ENCODE results near the gene TBC1D21. TPM values are rescaled to one million over a fixed set of nuclear protein-coding genes. Genes with fewer than 3 reads are reported as not detected.

The TBC1D21 gene
- total RNA-seq, 2 experiments from 2014 or later: not detected

GRCh38 chr15:73924171-73924921 is 51.0 kb downstream of the TBC1D21 start:
- peak overlapping the region; percentile 96 for H3K27ac Mint-ChIP-seq
- no peaks in the 10 kb centered on the region for H3K27me3 Mint-ChIP-seq
- H3K4me3 Mint-ChIP-seq: peak overlapping the region; percentile 42
- H3K4me1 Mint-ChIP-seq: peaks cover 75% of the 10 kb centered on the region
- POLR2A ChIA-PET: interaction anchor here (1.1 to 2.8 kb wide), 3 partner anchors 11 to 40 kb away, joined by 3 to 20 read pairs (median 4); no protein-coding TSS in a partner anchor
- H3K9me3 Mint-ChIP-seq: no peaks in the 10 kb centered on the region
- peak; percentile 36 for DNase-seq
- CTCF ChIA-PET: interaction anchor here (0.6 to 2.0 kb wide), 8 partner anchors 10 to 845 kb away, joined by 3 to 8 read pairs (median 4); no protein-coding TSS in a partner anchor
- H3K36me3 Mint-ChIP-seq (ENCODE audit: low read depth): peaks cover 20% of the 10 kb centered on the region

- Mint-ChIP-seq H3K36me3 (ENCODE audit: low read depth) (peaks cover 9% of the 10 kb centered on the region), H3K27ac (peak overlapping the region; percentile 41), H3K4me1 (peaks cover 76% of the 10 kb centered on the region), H3K27me3 (no peaks in the 10 kb centered on the region), H3K4me3 (peak overlapping the region; percentile 50), H3K9me3 (no peaks in the 10 kb centered on the region)
- CTCF ChIA-PET: interaction anchor here (0.8 to 3.4 kb wide), 3 partner anchors 25 to 68 kb away, joined by 3 to 27 read pairs (median 16); partner anchors contain the start of genes PML and TBC1D21
- POLR2A ChIA-PET: interaction anchor here (2.1 kb wide), 1 partner anchor 18 kb away, joined by 17 read pairs; no protein-coding TSS in a partner anchor
- DNase-seq: no peak
Measured at GRCh38 chr15:73925848-73926218, 52.5 kb downstream of the TBC1D21 start.

- POLR2A ChIA-PET: interaction anchor here (0.9 to 2.3 kb wide), 5 partner anchors 10 to 68 kb away, joined by 3 to 17 read pairs (median 7); partner anchors contain the start of gene PML
- Mint-ChIP-seq H3K27ac (peak within 1 kb of the TSS; percentile 41), H3K27me3 (no peaks in the 10 kb centered on the region), H3K9me3 (no peaks in the 10 kb centered on the region), H3K4me1 (peaks cover 76% of the 10 kb centered on the region), H3K36me3 (ENCODE audit: low read depth) (peaks cover 5% of the 10 kb centered on the region), H3K4me3 (peak within 1 kb of the TSS; percentile 67)
- CTCF ChIA-PET: interaction anchor here (0.6 to 3.4 kb wide), 7 partner anchors 19 to 68 kb away, joined by 3 to 27 read pairs (median 11); partner anchors contain the start of genes PML and TBC1D21
- no peak for DNase-seq
Measured at GRCh38 chr15:73926219-73927002, 53.0 kb downstream of the TBC1D21 start, which contains the start of gene LOXL1. Gene LOXL1, plus strand, starts transcription at chr15:73926462. Its CDS starts 322 bp downstream, at chr15:73926784.

- DNase-seq: peak; percentile 45
- Mint-ChIP-seq H3K36me3 (ENCODE audit: low read depth) (no peaks in the 10 kb centered on the region), H3K27me3 (no peaks in the 10 kb centered on the region), H3K4me1 (peaks cover 75% of the 10 kb centered on the region), H3K27ac (no peak overlapping the region), H3K4me3 (peak overlapping the region; percentile 67), H3K9me3 (no peaks in the 10 kb centered on the region)
- ChIA-PET CTCF (interaction anchor here (1.1 to 3.4 kb wide), 21 partner anchors 10 to 291 kb away, joined by 3 to 29 read pairs (median 11); partner anchors contain the start of genes PML and TBC1D21), POLR2A (interaction anchor here (0.9 to 2.3 kb wide), 10 partner anchors 9 to 458 kb away, joined by 3 to 17 read pairs (median 6); partner anchors contain the start of gene PML)
Measured at GRCh38 chr15:73927003-73927475, 53.7 kb downstream of the TBC1D21 start.

GRCh38 chr15:73927476-73928240 is 54.3 kb downstream of the TBC1D21 start:
- H3K4me1 Mint-ChIP-seq: peaks cover 72% of the 10 kb centered on the region
- peak; percentile 82 for DNase-seq
- peak overlapping the region; percentile 85 for H3K27ac Mint-ChIP-seq
- no peaks in the 10 kb centered on the region for H3K36me3 Mint-ChIP-seq (ENCODE audit: low read depth)
- ChIA-PET CTCF (interaction anchor here (0.6 to 3.4 kb wide), 27 partner anchors 9 to 435 kb away, joined by 3 to 29 read pairs (median 7); partner anchors contain the start of genes PML and TBC1D21), POLR2A (interaction anchor here (0.8 to 2.3 kb wide), 15 partner anchors 9 to 457 kb away, joined by 3 to 17 read pairs (median 4); partner anchors contain the start of genes PML and TBC1D21)
- no peaks in the 10 kb centered on the region for H3K27me3 Mint-ChIP-seq
- H3K4me3 Mint-ChIP-seq: peak overlapping the region; percentile 72
- no peaks in the 10 kb centered on the region for H3K9me3 Mint-ChIP-seq

GRCh38 chr15:73928241-73928579 is 54.8 kb downstream of the TBC1D21 start:
- Mint-ChIP-seq H3K36me3 (ENCODE audit: low read depth) (no peaks in the 10 kb centered on the region), H3K4me3 (peak overlapping the region; percentile 72), H3K27me3 (no peaks in the 10 kb centered on the region), H3K27ac (peak overlapping the region; percentile 85), H3K9me3 (no peaks in the 10 kb centered on the region), H3K4me1 (peaks cover 68% of the 10 kb centered on the region)
- CTCF ChIA-PET: interaction anchor here (0.6 to 3.4 kb wide), 27 partner anchors 9 to 435 kb away, joined by 3 to 29 read pairs (median 7); partner anchors contain the start of genes PML and TBC1D21
- POLR2A ChIA-PET: interaction anchor here (0.8 to 2.3 kb wide), 15 partner anchors 8 to 457 kb away, joined by 3 to 17 read pairs (median 4); partner anchors contain the start of genes PML and TBC1D21
- no peak for DNase-seq

GRCh38 chr15:73928971-73929627 is 55.7 kb downstream of the TBC1D21 start:
- DNase-seq: no peak
- Mint-ChIP-seq H3K4me3 (peak overlapping the region; percentile 50), H3K36me3 (ENCODE audit: low read depth) (no peaks in the 10 kb centered on the region), H3K9me3 (no peaks in the 10 kb centered on the region), H3K27ac (peak overlapping the region; percentile 80), H3K4me1 (peaks cover 61% of the 10 kb centered on the region), H3K27me3 (no peaks in the 10 kb centered on the region)
- ChIA-PET CTCF (interaction anchor here (0.7 to 3.3 kb wide), 13 partner anchors 8 to 55 kb away, joined by 3 to 29 read pairs (median 7); partner anchors contain the start of gene TBC1D21), POLR2A (interaction anchor here (0.7 to 2.3 kb wide), 7 partner anchors 9 to 65 kb away, joined by 3 to 6 read pairs (median 4); partner anchors contain the start of gene PML)

GRCh38 chr15:73930371-73930770 is 57.0 kb downstream of the TBC1D21 start:
- H3K9me3 Mint-ChIP-seq: no peaks in the 10 kb centered on the region
- no peak overlapping the region for H3K4me3 Mint-ChIP-seq
- no peaks in the 10 kb centered on the region for H3K27me3 Mint-ChIP-seq
- H3K27ac Mint-ChIP-seq: peak overlapping the region; percentile 80
- H3K36me3 Mint-ChIP-seq (ENCODE audit: low read depth): no peaks in the 10 kb centered on the region
- DNase-seq: no peak
- ChIA-PET CTCF (interaction anchor here (1.5 to 1.7 kb wide), 2 partner anchors 21 to 43 kb away, joined by 4 to 8 read pairs; no protein-coding TSS in a partner anchor), POLR2A (interaction anchor here (1.6 kb wide), 1 partner anchor 16 kb away, joined by 6 read pairs; no protein-coding TSS in a partner anchor)
- H3K4me1 Mint-ChIP-seq: peaks cover 58% of the 10 kb centered on the region

- H3K27ac Mint-ChIP-seq: no peak overlapping the region
- DNase-seq: no peak
- H3K36me3 Mint-ChIP-seq (ENCODE audit: low read depth): no peaks in the 10 kb centered on the region
- no peaks in the 10 kb centered on the region for H3K27me3 Mint-ChIP-seq
- CTCF ChIA-PET: interaction anchor here (1.0 kb wide), 1 partner anchor 21 kb away, joined by 3 read pairs; no protein-coding TSS in a partner anchor
- H3K4me3 Mint-ChIP-seq: no peak overlapping the region
- POLR2A ChIA-PET: no interaction called here
- no peaks in the 10 kb centered on the region for H3K9me3 Mint-ChIP-seq
- H3K4me1 Mint-ChIP-seq: peaks cover 53% of the 10 kb centered on the region
Measured at GRCh38 chr15:73930790-73931281, 57.5 kb downstream of the TBC1D21 start.

GRCh38 chr15:73931441-73931840 is 58.1 kb downstream of the TBC1D21 start:
- Mint-ChIP-seq H3K27ac (peak overlapping the region; percentile 21), H3K36me3 (ENCODE audit: low read depth) (no peaks in the 10 kb centered on the region), H3K27me3 (no peaks in the 10 kb centered on the region), H3K4me1 (peaks cover 52% of the 10 kb centered on the region), H3K4me3 (no peak overlapping the region), H3K9me3 (no peaks in the 10 kb centered on the region)
- no peak for DNase-seq
- ChIA-PET POLR2A (no interaction called here), CTCF (interaction anchor here (1.0 kb wide), 1 partner anchor 20 kb away, joined by 3 read pairs; no protein-coding TSS in a partner anchor)

Data from activated CD4-positive, alpha-beta memory T cell treated with anti-CD3 and anti-CD28 coated beads, Interleukin-2, amount 10 ng/mL, durations not matched to agents 7 days and 5 days (primary cell).